Measurements from ENCODE around the gene RLF.

Gene RLF

GRCh38 chr1:40281853-40282252 lies 120.7 kb downstream of the RLF start:
- peak; percentile 41 for DNase-seq
